Suppressor macrophage (primary cell): ENCODE measurements around the gene B4GALT6.
A peak's percentile ranks its signal among the peaks of the same experiment; 100 is the strongest.
"Not testable (repeated sequence)": the region's sequence is repeated elsewhere in the genome, so short reads cannot be mapped to it uniquely, and the experiment has no call there.

Source experiments
- DNase-seq, 4 experiments: peaks; one replicate each; pipeline ENCODE4 v3.0.0-alpha.2; 2020 to 2022
- total RNA-seq, 17 experiments: gene quantifications; one replicate each; lab custom pipeline; 2026; ENCODE audit warnings: mixed read lengths in 6 of 17, inconsistent platforms in 3 of 17; lab: John Stamatoyannopoulos, UW

Gene B4GALT6, protein sequence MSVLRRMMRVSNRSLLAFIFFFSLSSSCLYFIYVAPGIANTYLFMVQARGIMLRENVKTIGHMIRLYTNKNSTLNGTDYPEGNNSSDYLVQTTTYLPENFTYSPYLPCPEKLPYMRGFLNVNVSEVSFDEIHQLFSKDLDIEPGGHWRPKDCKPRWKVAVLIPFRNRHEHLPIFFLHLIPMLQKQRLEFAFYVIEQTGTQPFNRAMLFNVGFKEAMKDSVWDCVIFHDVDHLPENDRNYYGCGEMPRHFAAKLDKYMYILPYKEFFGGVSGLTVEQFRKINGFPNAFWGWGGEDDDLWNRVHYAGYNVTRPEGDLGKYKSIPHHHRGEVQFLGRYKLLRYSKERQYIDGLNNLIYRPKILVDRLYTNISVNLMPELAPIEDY
- 0.62 to 8.1 (median 5.3) reads per million in 17 experiments for total RNA-seq

DNA sequence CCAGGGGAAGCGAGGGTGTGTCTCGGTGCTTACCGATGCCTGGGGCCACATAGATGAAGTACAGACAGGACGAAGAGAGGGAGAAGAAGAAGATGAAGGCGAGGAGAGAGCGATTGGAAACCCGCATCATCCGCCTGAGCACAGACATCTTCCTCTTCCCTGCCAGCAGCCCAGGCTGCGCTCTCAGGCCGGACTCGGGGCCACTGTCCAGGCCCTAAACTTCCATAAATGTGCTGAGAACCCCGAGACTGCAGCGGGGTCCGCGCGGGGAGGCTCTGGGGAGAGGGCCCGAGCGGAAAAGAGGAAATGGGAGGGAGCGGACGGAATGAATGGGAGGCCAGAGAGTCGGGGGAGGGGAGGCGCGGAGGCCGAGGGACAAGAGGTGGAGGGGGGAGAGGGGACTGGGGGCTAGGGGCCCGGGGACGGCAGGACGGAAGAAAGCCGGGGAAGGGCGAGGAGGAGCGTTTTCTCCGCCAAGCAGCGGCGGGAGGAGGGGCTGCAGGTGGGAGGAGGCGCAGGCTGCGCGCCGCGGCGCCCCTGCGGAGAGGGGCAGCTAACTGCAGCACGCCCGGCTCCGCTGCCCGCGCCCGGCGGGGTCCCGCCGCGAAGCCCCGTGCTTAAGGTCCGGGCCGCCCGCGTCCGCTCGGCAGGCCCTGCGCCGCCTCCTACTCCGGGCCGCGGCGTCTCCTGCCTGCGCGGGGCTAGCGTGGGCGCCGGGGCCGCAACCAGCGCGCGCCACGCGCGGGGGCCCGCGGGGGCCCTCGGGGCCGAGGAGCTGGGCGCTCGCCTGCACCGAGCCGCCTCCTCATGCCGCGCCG is at the start of gene B4GALT6:
Gene B4GALT6, minus strand, starts transcription at position 303 of the 818 bp plus-strand sequence. Its CDS starts 155 bp downstream, at position 148.
- peak; percentile 40 to 62 (median 49) for DNase-seq

DNA sequence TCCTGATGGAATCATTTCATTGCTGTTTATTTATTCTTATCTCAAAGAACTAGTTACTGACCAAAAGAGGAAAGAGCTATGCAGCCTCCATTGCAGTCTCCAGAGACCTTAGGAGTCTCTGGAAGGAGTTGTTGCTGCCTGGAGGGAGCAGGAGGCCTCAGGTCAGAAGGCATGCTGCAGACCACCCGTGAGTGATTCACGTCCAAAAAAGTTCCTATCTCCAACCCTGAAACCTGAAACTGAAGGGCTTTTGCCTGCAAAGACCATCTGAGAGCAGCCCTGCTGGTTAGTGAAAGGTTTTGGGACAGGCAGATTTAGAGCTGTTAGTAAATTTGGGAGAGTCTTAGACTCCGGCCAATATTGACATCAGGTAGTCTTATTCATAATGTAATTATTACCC is 47.2 kb upstream of the B4GALT6 start:
- DNase-seq, result no peak

DNA sequence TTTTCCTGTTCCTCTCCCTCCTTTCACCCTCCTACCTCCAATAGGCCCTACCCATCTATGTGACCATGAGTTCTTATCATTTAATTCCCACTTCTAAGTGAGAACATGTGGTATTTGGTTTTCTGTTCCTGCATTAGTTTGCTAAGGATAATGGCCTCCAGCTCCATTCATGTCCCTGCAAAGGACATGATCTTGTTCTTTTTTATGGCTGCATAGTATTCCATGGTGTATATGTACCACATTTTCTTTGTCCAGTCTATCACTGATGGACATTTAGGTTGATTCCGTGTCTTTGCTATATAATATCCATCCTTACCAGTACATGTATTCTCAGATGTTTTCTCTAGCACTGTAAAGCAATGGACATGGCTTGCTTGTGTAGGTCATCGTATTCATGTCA is 44.8 kb upstream of the B4GALT6 start:
- DNase-seq, result not testable (repeated sequence)

DNA sequence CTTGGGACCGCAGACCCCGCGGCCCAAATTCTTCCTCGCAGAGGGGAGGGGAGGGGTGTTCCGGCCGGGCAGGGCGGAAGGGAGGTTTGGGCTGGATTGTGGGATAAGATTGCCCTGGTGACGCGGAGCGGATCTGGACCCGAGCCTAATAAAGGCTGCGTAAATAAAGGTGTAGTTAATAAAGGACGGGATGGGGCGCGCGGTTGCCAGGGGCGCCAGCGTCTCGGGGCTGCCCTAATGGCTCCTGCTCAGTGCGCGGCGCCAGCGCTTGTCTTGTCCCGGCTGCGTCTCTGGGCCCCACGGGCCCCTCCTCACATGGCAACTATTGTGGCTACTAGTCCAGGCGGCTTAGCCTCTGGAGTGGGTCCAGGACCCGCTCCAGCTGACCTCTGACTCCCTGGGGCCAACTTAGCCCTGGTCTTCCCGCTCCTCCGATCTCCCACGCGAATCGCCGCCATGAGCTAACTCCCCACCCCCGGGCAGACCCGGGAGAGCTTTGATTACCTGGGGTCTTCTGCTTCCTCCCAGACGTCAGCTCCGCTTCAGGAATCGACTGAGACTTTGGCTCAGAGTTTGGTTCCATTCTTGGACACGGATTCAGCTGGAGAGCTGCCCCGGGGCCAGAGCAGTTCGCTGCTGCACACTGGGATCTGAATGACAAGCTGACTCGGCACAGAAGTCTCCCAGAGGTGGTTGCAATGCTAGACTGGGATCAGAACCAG is 39.8 kb upstream of the B4GALT6 start:
- peak in 1 of 4 experiments; percentile 26 for DNase-seq

DNA sequence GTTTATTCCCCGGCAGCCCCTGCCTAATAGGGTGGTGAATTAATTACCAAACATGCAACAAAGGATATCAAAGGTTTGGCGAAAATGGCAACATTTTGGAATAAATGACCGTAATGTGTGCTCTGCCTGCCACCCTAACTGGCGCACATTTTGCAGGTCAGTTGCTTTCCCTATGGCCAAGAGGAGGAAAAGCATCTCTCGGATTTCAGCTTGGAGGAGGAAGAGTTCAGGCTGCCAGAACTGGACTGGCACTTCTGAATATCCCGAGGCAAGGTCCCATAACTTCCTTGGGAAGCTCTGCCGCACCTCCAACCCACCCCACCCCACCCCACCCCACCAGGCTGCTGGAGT is 39.2 kb upstream of the B4GALT6 start:
- no peak for DNase-seq

DNA sequence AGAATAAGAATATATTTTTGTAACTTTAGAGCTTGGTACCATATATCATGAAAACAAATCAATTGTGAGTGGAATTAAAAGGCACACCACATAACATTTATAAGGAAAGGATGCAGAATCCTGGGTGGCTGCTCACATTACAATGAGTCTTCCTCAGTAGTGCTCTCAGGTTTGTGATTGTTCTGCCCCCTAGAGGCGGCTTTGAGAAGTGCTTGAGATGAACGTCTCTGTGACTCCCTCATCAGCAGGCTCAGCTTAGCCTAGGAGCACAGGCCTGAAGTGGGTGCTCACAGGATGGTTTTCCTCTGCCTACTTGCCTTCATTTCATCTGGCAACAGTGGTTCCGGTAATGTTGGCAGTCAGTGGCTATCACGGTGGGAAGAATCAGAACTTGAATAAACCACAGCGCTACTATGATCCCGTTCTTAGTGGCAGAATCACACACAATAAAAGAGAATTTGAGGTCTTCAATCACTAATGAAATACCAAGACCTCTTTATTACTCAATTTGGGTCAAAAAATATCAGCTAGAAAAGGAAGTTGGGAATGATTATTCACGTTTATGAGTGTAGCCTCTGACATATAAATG is 38.1 kb upstream of the B4GALT6 start:
- DNase-seq, result peak; percentile 88 to 94 (median 88)

DNA sequence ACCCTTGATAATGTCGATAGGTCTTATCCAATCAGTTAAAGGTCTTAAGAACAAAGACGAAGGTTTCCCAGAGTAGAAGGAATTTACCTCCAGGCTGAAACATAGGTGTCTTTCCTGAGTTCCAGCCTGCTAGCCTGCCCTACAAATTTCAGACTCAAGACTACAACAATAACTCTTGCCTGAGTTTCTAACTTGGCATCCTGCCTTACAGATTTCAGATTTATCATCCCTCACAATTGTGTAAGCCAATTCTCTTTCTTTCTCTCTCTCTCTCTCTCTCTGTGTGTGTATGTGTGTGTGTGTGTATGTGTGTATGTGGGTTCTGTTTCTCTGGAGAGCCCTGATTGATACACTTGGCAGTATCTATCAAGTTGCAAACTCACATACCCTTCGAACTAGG is 37.2 kb upstream of the B4GALT6 start:
- no peak for DNase-seq

DNA sequence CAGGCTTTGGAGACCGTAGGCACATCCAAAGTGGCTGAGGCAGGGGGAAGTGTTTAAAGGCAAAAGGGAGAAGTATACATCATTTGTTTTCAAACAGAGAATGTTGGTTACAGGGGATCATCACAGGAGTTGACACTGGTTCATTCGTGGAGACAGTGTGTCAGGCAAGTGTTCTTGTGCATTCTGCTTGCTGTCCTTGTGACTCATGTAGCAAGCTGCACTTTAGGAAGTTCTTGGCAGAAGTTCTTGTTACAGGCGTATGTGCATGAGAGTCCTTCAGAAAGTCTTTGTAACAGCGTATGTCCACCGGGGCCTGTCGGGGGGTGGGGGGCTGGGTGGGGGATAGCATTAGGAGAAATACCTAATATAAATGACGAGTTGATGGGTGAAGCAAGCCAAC is 36.5 kb upstream of the B4GALT6 start:
- peak in 1 of 4 experiments; percentile 16 for DNase-seq

DNA sequence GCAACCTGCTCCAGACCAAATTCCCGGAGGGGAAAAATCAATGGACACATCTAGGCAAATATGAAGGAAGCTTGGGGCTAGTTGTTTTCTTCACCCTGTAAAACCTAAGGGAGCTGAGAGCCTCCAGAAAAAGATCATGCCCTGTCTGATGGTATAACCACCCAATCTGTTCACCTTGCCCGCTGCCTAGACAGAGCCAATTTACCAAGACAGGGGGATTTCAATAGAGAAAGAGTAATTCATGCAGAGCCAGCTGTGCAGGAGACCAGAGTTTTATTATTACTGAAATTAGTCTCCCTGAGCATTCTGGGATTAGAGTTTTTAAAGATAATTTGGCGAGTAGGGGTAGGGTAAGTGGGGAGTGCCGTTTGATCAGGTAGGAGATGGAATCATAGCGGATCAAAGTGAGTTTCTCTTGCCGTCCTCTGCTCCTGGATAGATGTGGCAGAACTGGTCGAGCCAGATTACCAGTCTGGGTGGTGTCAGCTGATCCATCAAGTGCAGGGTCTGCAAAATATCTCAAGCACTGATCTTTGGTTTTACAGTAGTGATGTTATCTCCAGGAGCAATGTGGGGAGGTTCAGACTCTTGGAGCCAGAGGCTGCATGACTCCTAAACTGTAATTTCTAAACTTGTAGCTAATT is 35.1 kb upstream of the B4GALT6 start:
- DNase-seq, result no peak

DNA sequence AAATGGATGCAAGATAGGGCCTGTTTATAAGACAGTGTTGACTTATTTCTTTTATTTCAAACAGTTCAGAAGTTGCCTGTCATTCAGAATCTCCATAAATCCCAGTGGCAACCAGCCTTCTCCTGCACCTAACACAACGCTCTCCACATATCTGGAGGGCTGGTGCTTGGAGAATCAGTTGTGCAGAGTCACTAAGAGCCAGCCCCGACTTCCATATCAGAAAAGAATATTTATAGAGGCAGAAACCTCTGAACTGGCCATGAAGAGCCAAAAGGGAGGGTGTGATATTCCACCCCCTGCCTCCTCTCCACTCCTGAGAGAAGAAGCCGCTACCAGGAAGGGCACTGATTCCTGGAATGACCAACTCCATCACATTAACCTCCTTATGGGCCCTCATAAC is 34.0 kb upstream of the B4GALT6 start:
- DNase-seq, result no peak

DNA sequence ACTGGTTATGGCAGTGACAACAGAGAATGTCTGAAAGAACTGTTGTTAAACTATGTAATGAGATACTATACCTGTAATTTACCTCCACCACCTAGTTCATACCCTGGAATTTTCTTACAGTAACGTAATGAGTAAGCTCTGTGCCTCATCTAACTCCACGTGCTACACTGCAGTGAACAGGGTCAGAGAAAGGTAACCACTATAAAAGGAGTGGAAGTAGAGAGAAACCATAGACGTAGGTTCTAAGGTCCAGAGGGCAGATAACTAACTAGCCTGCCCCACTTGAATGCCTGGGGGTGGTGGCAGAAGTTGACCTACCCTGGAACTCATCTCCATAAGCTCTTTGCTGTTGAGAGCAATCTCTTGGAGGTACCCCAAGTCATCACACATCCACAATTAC is 32.0 kb upstream of the B4GALT6 start:
- no peak for DNase-seq

DNA sequence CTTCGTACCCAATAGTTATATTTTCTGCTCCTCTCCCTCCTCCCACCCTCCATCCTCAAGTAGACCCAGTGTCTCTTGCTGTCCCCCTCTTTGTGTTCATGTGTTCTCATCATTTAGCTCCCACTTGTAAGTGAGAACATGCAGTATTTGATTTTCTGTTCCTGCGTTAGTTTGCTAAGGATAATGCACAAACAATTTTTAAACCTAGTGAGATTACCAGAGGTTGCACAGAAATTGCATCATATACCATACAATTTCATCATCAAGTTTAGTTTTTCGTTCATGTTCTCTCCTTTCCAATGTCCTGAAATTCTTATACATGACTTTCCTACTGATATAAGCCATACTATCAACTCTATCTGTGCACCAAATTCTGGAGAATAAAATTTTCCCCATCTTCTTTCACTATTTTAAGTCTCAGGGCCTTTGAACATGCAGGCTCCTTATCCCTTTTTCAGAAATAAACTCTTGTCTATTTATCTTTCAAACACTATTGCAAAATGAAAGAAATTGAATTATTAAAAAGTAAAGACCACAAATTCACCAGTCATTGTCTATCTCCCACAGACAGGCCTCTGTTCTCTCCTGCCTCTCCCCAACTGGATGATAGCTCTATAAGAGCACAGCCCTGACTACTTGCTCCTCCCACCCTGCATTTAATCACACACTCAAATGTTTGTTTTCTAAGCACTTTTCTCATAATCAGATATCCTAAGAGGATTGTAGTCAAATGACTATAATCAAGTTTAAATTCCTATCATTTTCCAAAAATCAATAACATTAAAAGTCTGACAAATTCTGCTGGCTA is 27.2 kb upstream of the B4GALT6 start:
- no peak for DNase-seq

DNA sequence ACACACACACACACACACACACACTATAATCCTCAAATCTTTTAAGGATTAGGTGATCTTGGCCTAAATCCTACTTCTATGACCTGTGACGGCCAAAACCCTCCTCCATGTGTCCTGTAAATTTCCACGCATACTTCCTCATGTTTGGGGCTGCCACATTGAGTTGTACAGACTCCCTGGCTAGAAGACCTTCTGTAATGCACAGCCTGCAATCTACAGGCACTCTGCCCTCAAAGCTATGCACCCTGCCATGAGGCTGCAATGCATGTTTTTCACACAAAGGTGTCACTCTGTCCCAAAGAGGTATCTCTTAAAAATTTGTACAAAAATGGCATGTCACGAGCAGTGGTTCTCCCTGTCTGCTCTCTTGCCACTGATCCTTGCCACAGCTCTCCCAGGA is 26.4 kb upstream of the B4GALT6 start:
- DNase-seq, result no peak

DNA sequence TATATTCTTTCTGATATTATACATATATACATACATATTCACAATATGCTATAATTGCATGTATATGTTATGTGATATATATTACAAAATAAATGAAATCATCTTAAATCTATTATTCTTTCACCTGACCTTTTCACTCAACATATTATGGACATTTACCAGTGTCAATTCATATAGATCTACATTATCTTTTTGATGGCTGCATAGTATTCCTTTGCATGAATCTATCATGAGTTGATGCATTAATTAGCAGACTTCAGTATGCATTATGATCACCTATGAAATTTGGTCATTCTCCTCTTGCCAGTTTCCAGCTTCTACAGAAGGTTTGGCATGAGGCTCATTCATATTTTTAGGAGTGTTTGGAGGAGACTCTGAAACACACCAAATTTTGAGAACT is 23.4 kb upstream of the B4GALT6 start:
- DNase-seq, result no peak

DNA sequence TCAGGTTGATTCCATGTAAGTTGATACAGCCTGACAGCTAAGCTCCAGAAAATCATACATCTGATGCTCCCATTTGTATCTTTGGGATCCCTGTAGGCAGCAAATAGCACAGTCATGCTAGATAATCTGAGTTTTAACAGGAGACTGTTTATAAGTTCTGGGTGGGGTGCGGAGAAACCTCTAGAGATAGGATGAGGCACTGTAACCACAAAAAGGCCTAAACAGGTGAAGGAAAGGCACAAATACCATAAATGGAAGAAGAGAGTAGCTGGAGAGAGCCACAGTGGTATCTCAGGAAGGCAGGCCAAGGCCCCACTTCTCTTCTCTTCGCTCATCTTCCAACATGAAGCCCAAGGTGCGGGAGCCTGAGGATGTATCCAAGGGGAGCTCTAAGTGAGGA is 18.1 kb upstream of the B4GALT6 start:
- no peak for DNase-seq

DNA sequence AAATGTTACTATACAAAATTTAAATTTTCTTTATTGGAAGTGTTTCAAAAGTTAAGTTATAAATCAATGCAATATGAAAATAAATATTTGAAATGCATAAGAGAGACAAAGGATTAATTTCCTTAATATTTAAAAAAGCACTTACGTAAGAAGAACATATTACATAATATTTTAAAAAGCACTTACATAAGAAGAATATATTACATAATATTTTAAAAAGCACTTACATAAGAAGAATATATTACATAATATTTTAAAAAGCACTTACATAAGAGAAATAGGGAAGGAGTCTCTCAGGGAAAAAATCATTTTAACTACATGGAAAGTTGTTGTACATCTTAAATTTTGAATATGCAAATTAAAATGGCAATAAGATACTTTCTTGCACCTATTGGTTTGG is 17.4 kb upstream of the B4GALT6 start:
- DNase-seq, result peak in 1 of 4 experiments; percentile 28

DNA sequence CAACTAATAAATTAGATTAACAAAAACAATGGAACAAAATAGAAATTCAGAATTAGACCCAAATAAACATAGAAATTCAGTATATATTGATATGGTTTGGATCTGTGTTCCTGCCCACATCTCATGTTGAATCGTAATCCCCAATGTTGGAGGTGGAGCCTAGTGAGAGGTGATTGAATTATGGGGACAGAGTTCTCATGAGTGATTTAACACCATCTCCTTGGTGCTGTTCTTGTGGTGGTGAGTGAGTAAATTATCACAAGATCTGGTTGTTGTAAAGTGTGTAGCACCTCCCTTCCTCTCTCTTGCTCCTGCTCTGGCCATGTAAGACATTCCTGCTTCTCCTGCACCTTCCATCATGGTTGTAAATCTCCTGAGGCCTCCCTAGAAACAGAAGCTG is 16.6 kb upstream of the B4GALT6 start:
- DNase-seq, result no peak

DNA sequence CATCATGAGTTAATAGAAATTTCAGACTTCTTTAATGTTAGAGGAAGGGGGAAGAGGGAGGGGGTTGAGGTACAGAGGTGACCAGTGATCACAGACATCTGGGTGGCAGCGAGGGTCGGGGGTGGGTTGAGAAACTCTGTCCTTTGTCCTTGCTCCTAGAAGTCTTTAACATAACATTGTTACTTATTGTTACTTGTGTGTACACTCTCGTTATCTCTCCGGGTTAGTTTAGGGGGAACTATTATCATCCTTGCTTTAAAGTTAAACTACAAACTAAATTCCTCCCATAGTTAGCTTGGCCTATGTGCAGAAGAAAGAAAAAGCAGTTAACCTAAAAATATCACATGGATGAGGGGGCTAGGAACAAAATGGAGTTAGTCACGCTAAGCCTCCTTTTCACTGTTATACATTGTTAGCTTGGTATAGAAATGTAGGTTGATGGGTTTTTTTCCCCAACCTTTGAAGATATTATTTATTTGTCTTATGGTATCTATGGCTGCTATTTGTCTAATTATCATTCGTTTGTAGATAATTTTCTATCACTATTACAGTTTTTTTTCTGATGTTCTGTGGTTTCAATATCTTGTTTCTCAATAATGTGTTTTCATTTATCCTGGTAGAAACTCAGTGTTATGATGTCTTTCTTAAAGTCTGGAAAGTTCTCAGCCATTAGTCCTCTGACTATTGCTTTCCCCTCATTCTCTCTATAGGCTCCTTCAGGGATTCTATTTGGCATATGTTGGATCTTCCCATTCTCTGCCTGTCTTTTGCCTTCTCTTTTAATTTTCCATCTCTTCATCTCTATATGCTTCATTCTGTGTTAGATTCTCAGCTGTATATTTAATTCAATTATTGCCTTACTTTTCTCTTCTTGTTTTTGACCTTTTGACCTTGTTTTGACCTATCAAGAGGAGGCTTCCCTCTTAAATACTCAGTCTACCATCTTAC is 13.2 kb upstream of the B4GALT6 start:
- DNase-seq, result no peak

DNA sequence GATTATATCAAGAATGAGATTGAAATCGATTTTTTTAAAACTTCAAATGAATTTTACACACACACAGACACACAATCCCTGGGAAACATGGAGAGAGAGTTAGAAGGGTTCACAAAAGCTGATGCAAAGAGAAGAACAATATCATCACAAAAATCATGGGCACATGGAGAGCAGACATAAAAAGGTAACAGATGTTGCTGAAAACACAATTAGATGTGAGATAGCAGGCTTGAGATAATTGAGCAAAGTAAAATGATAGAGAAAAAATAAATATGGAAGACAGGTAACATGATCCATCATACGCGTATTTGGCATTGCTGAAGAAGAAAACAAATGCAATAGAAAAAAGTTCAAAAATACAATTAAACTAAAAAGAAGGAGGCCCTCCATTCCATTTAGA is 11.6 kb upstream of the B4GALT6 start:
- no peak for DNase-seq

DNA sequence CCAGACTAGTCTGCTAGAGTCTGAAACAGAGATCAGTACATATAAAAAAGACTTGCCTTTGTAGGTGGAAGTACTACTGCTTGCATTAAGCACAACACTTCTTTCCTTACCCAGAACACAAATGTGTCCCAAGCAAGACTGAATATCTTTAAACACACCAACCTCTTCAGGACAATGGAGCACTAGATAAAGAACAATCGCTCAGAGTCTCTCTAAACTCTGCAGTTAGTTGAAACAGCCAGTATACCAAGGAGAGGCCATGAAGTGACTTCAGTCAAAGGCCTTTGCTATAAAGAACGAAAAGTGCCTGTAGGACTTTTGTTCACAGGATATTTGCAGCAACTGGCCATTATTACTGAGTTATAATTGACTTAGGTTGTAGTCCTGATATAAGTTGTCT is 9.9 kb upstream of the B4GALT6 start:
- no peak for DNase-seq
